Measurements from ENCODE around the gene CATSPER3. TPM values are rescaled to one million over a fixed set of nuclear protein-coding genes. Genes with fewer than 3 reads are reported as not detected.

Gene CATSPER3
- total and polyA plus RNA-seq, 2 of the 13 experiments (the other 11 are each of a cell fraction or from before 2014, with no cell fraction given) = 0.33 to 0.37 TPM

GRCh38 chr5:135034236-135034962 is 66.7 kb downstream of the CATSPER3 start (continued):
- TF ChIP-seq HINFP (CRISPR knock-in tag; IDR thresholded peaks at IDR 0.05; ENCODE audit: low read depth) = peak; percentile 47; the same call in 1 of the 2 replicates
- no peak for TF ChIP-seq ZMAT5 (CRISPR knock-in tag; IDR thresholded peaks at IDR 0.05; ENCODE audit: borderline replicate concordance, low read depth)
- no peak for TF ChIP-seq ATF7-NPFF (CRISPR knock-in tag; IDR thresholded peaks at IDR 0.05; ENCODE audit: low read depth)
- TF ChIP-seq PHF8 (CRISPR knock-in tag; IDR thresholded peaks at IDR 0.05) = peak; percentile 77
- TF ChIP-seq ZFP36 (IDR thresholded peaks at IDR 0.05; ENCODE audit: borderline replicate concordance, low read depth, low read length, partially characterized antibody) = no peak
- TF ChIP-seq DRAP1 (CRISPR knock-in tag; IDR thresholded peaks at IDR 0.05) = no peak
- TF ChIP-seq NKX3-1 (CRISPR knock-in tag; IDR thresholded peaks at IDR 0.05) = no peak
- no peak for TF ChIP-seq ZNF121 (CRISPR knock-in tag; IDR thresholded peaks at IDR 0.05)
- TF ChIP-seq ZNF30 (CRISPR knock-in tag; IDR thresholded peaks at IDR 0.05) = no peak
- TF ChIP-seq PCBP1 (IDR thresholded peaks at IDR 0.05; ENCODE audit: borderline replicate concordance, low read depth, low read length) = no peak
- TF ChIP-seq MEIS2 (CRISPR knock-in tag; IDR thresholded peaks at IDR 0.05) = peak; percentile 78
- TF ChIP-seq PAXIP1 (CRISPR knock-in tag; conservative IDR thresholded peaks at IDR 0.05) = peak; percentile 24; the same call in 1 of the 2 replicates
- no peak for TF ChIP-seq ZKSCAN5 (CRISPR knock-in tag; IDR thresholded peaks at IDR 0.05)
- no peak for TF ChIP-seq DMTF1 (CRISPR knock-in tag; IDR thresholded peaks at IDR 0.05)
- no peak for TF ChIP-seq GZF1 (CRISPR knock-in tag; IDR thresholded peaks at IDR 0.05)
- TF ChIP-seq SMAD1 (CRISPR knock-in tag; IDR thresholded peaks at IDR 0.05; ENCODE audit: borderline replicate concordance, low read depth) = no peak
- TF ChIP-seq ZNF607 (CRISPR knock-in tag; IDR thresholded peaks at IDR 0.05; ENCODE audit: borderline replicate concordance) = peak; percentile 61; the same call in 1 of the 2 replicates
